Endothelial cell (in vitro differentiated cells): Measurements from ENCODE around the gene EIF2S3B. TPM values are rescaled to one million over a fixed set of nuclear protein-coding genes. Genes with fewer than 3 reads are reported as not detected.

ENCODE experiments used
- DNase-seq: peaks from one replicate; pipeline ENCODE4 v3.0.0; 2021; ENCODE audit warnings: low spot score
- H3K27ac Mint-ChIP-seq: one replicate; pipeline ENCODE4 v1.8.0; 2021; ENCODE audit warnings: mixed read lengths, inconsistent platforms; ENCODE audit not compliant: unreplicated experiment
- H3K27me3 Mint-ChIP-seq: one replicate; pipeline ENCODE4 v1.8.0; 2021; ENCODE audit warnings: mild to moderate bottlenecking, moderate library complexity, mixed read lengths, inconsistent platforms; ENCODE audit not compliant: unreplicated experiment
- H3K36me3 Mint-ChIP-seq: one replicate; pipeline ENCODE4 v1.8.0; 2021; ENCODE audit warnings: mild to moderate bottlenecking, low read depth, mixed read lengths, inconsistent platforms; ENCODE audit not compliant: unreplicated experiment
- H3K4me1 Mint-ChIP-seq: one replicate; pipeline ENCODE4 v1.8.0; 2021; ENCODE audit warnings: mild to moderate bottlenecking, mixed read lengths, inconsistent platforms; ENCODE audit not compliant: unreplicated experiment
- H3K4me3 Mint-ChIP-seq: one replicate; pipeline ENCODE4 v1.8.0; 2021; ENCODE audit warnings: mild to moderate bottlenecking, mixed read lengths, inconsistent platforms; ENCODE audit not compliant: unreplicated experiment
- H3K9me3 Mint-ChIP-seq: one replicate; pipeline ENCODE4 v1.8.0; 2021; ENCODE audit warnings: mixed read lengths, inconsistent platforms; ENCODE audit not compliant: unreplicated experiment
- total RNA-seq: library from RNA; stranded (reverse); fragmentation: NEBNext Ultra II Directional; extraction: Animal tissue kit (Norgen Biotek cat#: 25700); gene quantifications from one replicate; pipeline ENCODE4 v1.2.1, GENCODE V29; 2021; ENCODE audit not compliant: unreplicated experiment
- TF ChIP-seq, protein P1 (sequence below): fragments of 200-600 bp; sonication (generic); IDR thresholded peaks from one replicate; pipeline ENCODE4 v1.5.0; 2021; ENCODE audit warnings: antibody characterized with exemption; ENCODE audit not compliant: unreplicated experiment

EIF2S3B gene
- total RNA-seq, 1 donor from 2014 or later = 7.6 TPM

- H3K4me3 Mint-ChIP-seq = no peak overlapping the region
- no peaks in the 10 kb centered on the region for H3K36me3 Mint-ChIP-seq
- DNase-seq = no peak
- H3K27ac Mint-ChIP-seq = no peak overlapping the region
- no peaks in the 10 kb centered on the region for H3K27me3 Mint-ChIP-seq
- H3K9me3 Mint-ChIP-seq = no peaks in the 10 kb centered on the region
- no peaks in the 10 kb centered on the region for H3K4me1 Mint-ChIP-seq
- TF ChIP-seq, protein P1, sequence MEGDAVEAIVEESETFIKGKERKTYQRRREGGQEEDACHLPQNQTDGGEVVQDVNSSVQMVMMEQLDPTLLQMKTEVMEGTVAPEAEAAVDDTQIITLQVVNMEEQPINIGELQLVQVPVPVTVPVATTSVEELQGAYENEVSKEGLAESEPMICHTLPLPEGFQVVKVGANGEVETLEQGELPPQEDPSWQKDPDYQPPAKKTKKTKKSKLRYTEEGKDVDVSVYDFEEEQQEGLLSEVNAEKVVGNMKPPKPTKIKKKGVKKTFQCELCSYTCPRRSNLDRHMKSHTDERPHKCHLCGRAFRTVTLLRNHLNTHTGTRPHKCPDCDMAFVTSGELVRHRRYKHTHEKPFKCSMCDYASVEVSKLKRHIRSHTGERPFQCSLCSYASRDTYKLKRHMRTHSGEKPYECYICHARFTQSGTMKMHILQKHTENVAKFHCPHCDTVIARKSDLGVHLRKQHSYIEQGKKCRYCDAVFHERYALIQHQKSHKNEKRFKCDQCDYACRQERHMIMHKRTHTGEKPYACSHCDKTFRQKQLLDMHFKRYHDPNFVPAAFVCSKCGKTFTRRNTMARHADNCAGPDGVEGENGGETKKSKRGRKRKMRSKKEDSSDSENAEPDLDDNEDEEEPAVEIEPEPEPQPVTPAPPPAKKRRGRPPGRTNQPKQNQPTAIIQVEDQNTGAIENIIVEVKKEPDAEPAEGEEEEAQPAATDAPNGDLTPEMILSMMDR = no peak
Measured at GRCh38 chr12:10491766-10492165, 13.9 kb upstream of the EIF2S3B start.

GRCh38 chr12:10497602-10498001 is 8.1 kb upstream of the EIF2S3B start:
- Mint-ChIP-seq H3K27ac (no peak overlapping the region), H3K4me1 (no peaks in the 10 kb centered on the region), H3K27me3 (no peaks in the 10 kb centered on the region), H3K9me3 (no peaks in the 10 kb centered on the region), H3K36me3 (no peaks in the 10 kb centered on the region), H3K4me3 (no peak overlapping the region)
- TF ChIP-seq, protein P1 = no peak
- no peak for DNase-seq

- Mint-ChIP-seq H3K27me3 (no peaks in the 10 kb centered on the region), H3K36me3 (no peaks in the 10 kb centered on the region), H3K4me3 (no peak overlapping the region), H3K27ac (no peak overlapping the region), H3K9me3 (no peaks in the 10 kb centered on the region), H3K4me1 (no peaks in the 10 kb centered on the region)
- TF ChIP-seq, protein P1 = no peak
- no peak for DNase-seq
Measured at GRCh38 chr12:10498042-10498441, 7.6 kb upstream of the EIF2S3B start.

GRCh38 chr12:10501030-10501429 is 4.7 kb upstream of the EIF2S3B start:
- no peak overlapping the region for H3K4me3 Mint-ChIP-seq
- H3K4me1 Mint-ChIP-seq = no peaks in the 10 kb centered on the region
- TF ChIP-seq, protein P1 = no peak
- H3K36me3 Mint-ChIP-seq = no peaks in the 10 kb centered on the region
- no peak overlapping the region for H3K27ac Mint-ChIP-seq
- DNase-seq = no peak
- H3K27me3 Mint-ChIP-seq = no peaks in the 10 kb centered on the region
- no peaks in the 10 kb centered on the region for H3K9me3 Mint-ChIP-seq

GRCh38 chr12:10503460-10503859 is 2.2 kb upstream of the EIF2S3B start:
- H3K27ac Mint-ChIP-seq = no peak overlapping the region
- TF ChIP-seq, protein P1 = no peak
- H3K36me3 Mint-ChIP-seq = no peaks in the 10 kb centered on the region
- no peaks in the 10 kb centered on the region for H3K9me3 Mint-ChIP-seq
- no peak overlapping the region for H3K4me3 Mint-ChIP-seq
- no peaks in the 10 kb centered on the region for H3K27me3 Mint-ChIP-seq
- DNase-seq = no peak
- H3K4me1 Mint-ChIP-seq = no peaks in the 10 kb centered on the region
